Stimulated activated CD8-positive, alpha-beta memory T cell treated with anti-CD3 and anti-CD28 coated beads, Interleukin-15, amount 100 ng/mL, for 4 hours (primary cell): ENCODE results near the gene INSL3.

ENCODE experiments used
- DNase-seq, 2 donors: peaks; one replicate each; pipeline ENCODE4 v3.0.0-alpha.2; 2020; ENCODE audit warnings: low read depth in 2 of 2

Gene INSL3

GRCh38 chr19:17846146-17846545 is 24.8 kb upstream of the INSL3 start:
- no peak for DNase-seq

GRCh38 chr19:17843908-17844490 is 22.7 kb upstream of the INSL3 start:
- no peak for DNase-seq

- DNase-seq = no peak
These were observed 22.0 kb upstream of the INSL3 start for GRCh38 chr19:17843292-17843827.

- DNase-seq = no peak
These were observed 21.5 kb upstream of the INSL3 start for GRCh38 chr19:17842663-17843291.

GRCh38 chr19:17841810-17842662 is 20.7 kb upstream of the INSL3 start:
- no peak for DNase-seq

- DNase-seq = no peak
These were observed 20.1 kb upstream of the INSL3 start for GRCh38 chr19:17841371-17841809.

- no peak for DNase-seq
These were observed 18.7 kb upstream of the INSL3 start for GRCh38 chr19:17840019-17840418.

- no peak for DNase-seq
These were observed 16.7 kb upstream of the INSL3 start for GRCh38 chr19:17837972-17838371.

GRCh38 chr19:17836530-17836929 is 15.2 kb upstream of the INSL3 start:
- no peak for DNase-seq

GRCh38 chr19:17835182-17836006 is 14.1 kb upstream of the INSL3 start:
- no peak for DNase-seq

- no peak for DNase-seq
These were observed 13.2 kb upstream of the INSL3 start for GRCh38 chr19:17834350-17835181.

GRCh38 chr19:17832443-17833208 is 11.3 kb upstream of the INSL3 start:
- no peak for DNase-seq

- DNase-seq = no peak
These were observed 10.1 kb upstream of the INSL3 start for GRCh38 chr19:17831419-17831888.

GRCh38 chr19:17830567-17831418 is 9.5 kb upstream of the INSL3 start:
- DNase-seq = no peak

- DNase-seq = no peak
These were observed 8.7 kb upstream of the INSL3 start for GRCh38 chr19:17829855-17830566.

GRCh38 chr19:17826508-17827056 is 5.3 kb upstream of the INSL3 start:
- no peak for DNase-seq

GRCh38 chr19:17824339-17824738 is 3.0 kb upstream of the INSL3 start:
- DNase-seq = no peak
